M059J (cell line): ENCODE data around the gene RNF17. TPM values are rescaled to one million over a fixed set of nuclear protein-coding genes. Genes with fewer than 3 reads are reported as not detected.
"Not testable (repeated sequence)": the region's sequence is repeated elsewhere in the genome, so short reads cannot be mapped to it uniquely, and the experiment has no call there.

Experiments
- DNase-seq: peaks from one replicate; pipeline ENCODE4 v3.0.0-alpha.2; 2012; ENCODE audit warnings: low read depth
- total RNA-seq: library from RNA; depleted of rRNA; stranded (reverse); fragments of >200 nt; shearing (Covaris generic); gene quantifications from 2 replicates; pipeline ENCODE4 v1.2.3, GENCODE V29; 2014

RNF17 gene
- total RNA-seq, 1 experiment from 2014 or later, result not detected

GRCh38 chr13:24742294-24742693 is 21.7 kb upstream of the RNF17 start:
- DNase-seq, result no peak

- DNase-seq, result no peak
Measured at GRCh38 chr13:24742977-24743376, 21.0 kb upstream of the RNF17 start.

GRCh38 chr13:24744247-24744646 is 19.7 kb upstream of the RNF17 start:
- no peak for DNase-seq

- no peak for DNase-seq
Measured at GRCh38 chr13:24745516-24745860, 18.5 kb upstream of the RNF17 start.

- DNase-seq, result no peak
Measured at GRCh38 chr13:24745861-24746617, 17.9 kb upstream of the RNF17 start.

- DNase-seq, result no peak
Measured at GRCh38 chr13:24746618-24747247, 17.2 kb upstream of the RNF17 start.

- no peak for DNase-seq
Measured at GRCh38 chr13:24747248-24748060, 16.5 kb upstream of the RNF17 start.

- DNase-seq, result no peak
Measured at GRCh38 chr13:24748061-24748400, 15.9 kb upstream of the RNF17 start.

- no peak for DNase-seq
Measured at GRCh38 chr13:24759197-24759596, 4.8 kb upstream of the RNF17 start.

GRCh38 chr13:24764276-24764630 is 284 bp downstream of the RNF17 start:
- DNase-seq, result no peak

- no peak for DNase-seq
Measured at GRCh38 chr13:24777171-24777570, 13.2 kb downstream of the RNF17 start.

GRCh38 chr13:24784319-24784718 is 20.4 kb downstream of the RNF17 start:
- no peak for DNase-seq

- no peak for DNase-seq
Measured at GRCh38 chr13:24788538-24788937, 24.6 kb downstream of the RNF17 start.

- DNase-seq, result peak; percentile 43
Measured at GRCh38 chr13:24802074-24802473, 38.1 kb downstream of the RNF17 start.

GRCh38 chr13:24821207-24821606 is 57.2 kb downstream of the RNF17 start:
- DNase-seq, result no peak

GRCh38 chr13:24822640-24823039 is 58.7 kb downstream of the RNF17 start:
- no peak for DNase-seq

- DNase-seq, result not testable (repeated sequence)
Measured at GRCh38 chr13:24823122-24823710, 59.2 kb downstream of the RNF17 start.

- peak; percentile 1 for DNase-seq
Measured at GRCh38 chr13:24827799-24828198, 63.8 kb downstream of the RNF17 start.

GRCh38 chr13:24834902-24835510 is 71.0 kb downstream of the RNF17 start:
- DNase-seq, result no peak

GRCh38 chr13:24837528-24837927 is 73.6 kb downstream of the RNF17 start:
- DNase-seq, result not testable (repeated sequence)

GRCh38 chr13:24842549-24843274 is 78.7 kb downstream of the RNF17 start:
- DNase-seq, result peak; percentile 3
